K562 (cell line): ENCODE measurements around the gene RFC2. TPM values are rescaled to one million over a fixed set of nuclear protein-coding genes. Genes with fewer than 3 reads are reported as not detected.
"Not testable (repeated sequence)": the region's sequence is repeated elsewhere in the genome, so short reads cannot be mapped to it uniquely, and the experiment has no call there.

Source experiments
- ATAC-seq: fragments of 200-7000 bp; cut with Tn5 transposase; 3 replicates; pipeline ENCODE4 v1.9.1; 2020; ENCODE audit warnings: moderate library complexity
- BruUV-seq: library from RNA; stranded (reverse); fragments of 400-500 nt; replicated peaks from 2 replicates; lab custom pipeline; 2021; lab: Mats Ljungman, UMichigan
- CTCF ChIA-PET: fragments of 300-600 bp; formaldehyde crosslinking; extraction: SDS; loops from one replicate; lab custom pipeline; 2021; ENCODE audit warnings: low intra/inter-chr PET ratio; lab: Yijun Ruan, JAX
- POLR2A ChIA-PET: fragments of 300-600, 350-650 bp; sonication (Branson Sonifier 250); formaldehyde crosslinking; extraction: SDS; loops from one replicate; lab custom pipeline; 2021; ENCODE audit warnings: antibody characterized with exemption, inconsistent platforms; lab: Yijun Ruan, JAX
- DNase-seq, 4 experiments: peaks; one replicate each; pipeline versions ENCODE4 v3.0.0 to v3.0.0-alpha.2; 2011 to 2018; ENCODE audit warnings: low spot score in 3 of 4, mixed read lengths in 3 of 4; ENCODE audit errors: extremely low read depth in 1 of 4
- FAIRE-seq: peaks from 2 replicates; lab custom pipeline; 2011; peaks lifted over from hg19 to GRCh38; lab: Jason Lieb, UNC
- H2AFZ ChIP-seq: 2 replicates; pipeline ENCODE4 v1.6.0; 2011; ENCODE audit warnings: low read depth, low read length, control low read depth, inconsistent platforms
- H3K27ac ChIP-seq: fragments of 200-600 bp; 3 replicates; pipeline ENCODE4 v1.8.0; 2011; ENCODE audit warnings: low read depth, mild to moderate bottlenecking, control low read depth, inconsistent platforms, low read length, moderate library complexity, mixed read lengths; ENCODE audit errors: extremely low read depth
- H3K27me3 ChIP-seq, 2 experiments: fragments of 300-600 bp in 1 of 2; 2 replicates in 1 of 2; 3 replicates in 1 of 2; pipeline versions ENCODE4 v1.6.0 to v1.8.0; 2011; ENCODE audit warnings: inconsistent platforms in 2 of 2, low read length in 2 of 2, mild to moderate bottlenecking in 1 of 2, mixed read lengths in 1 of 2, moderate library complexity in 1 of 2; ENCODE audit not compliant: control insufficient read depth in 2 of 2, insufficient read depth in 2 of 2
- H3K36me3 ChIP-seq: fragments of 300-600 bp; 3 replicates; pipeline ENCODE4 v1.8.0; 2011; ENCODE audit warnings: mild to moderate bottlenecking, low read length, inconsistent platforms; ENCODE audit not compliant: control insufficient read depth, insufficient read depth
- H3K4me1 ChIP-seq, 2 experiments: fragments of 200-600 bp in 1 of 2; replicated peaks in 1 of 2; 2 replicates in 1 of 2; 3 replicates in 1 of 2; pipeline versions ENCODE4 v1.5.1 to v1.8.0; 2011; ENCODE audit warnings: inconsistent platforms in 2 of 2, low read length in 2 of 2, mild to moderate bottlenecking in 1 of 2, mixed read lengths in 1 of 2, moderate library complexity in 1 of 2; ENCODE audit not compliant: control insufficient read depth in 2 of 2, insufficient read depth in 2 of 2
- H3K4me2 ChIP-seq: 2 replicates; pipeline ENCODE4 v1.6.1; 2011; ENCODE audit warnings: low read length, control low read depth, inconsistent platforms, mixed read lengths; ENCODE audit not compliant: insufficient read depth
- H3K4me3 ChIP-seq: fragments of 200-600 bp; sonication (generic), shearing (Covaris generic); 2 replicates; pipeline ENCODE4 v1.5.1; 2016; ENCODE audit warnings: control low read depth, inconsistent platforms
- H3K79me2 ChIP-seq: fragments of 200-600 bp; 3 replicates; pipeline ENCODE4 v1.8.0; 2011; ENCODE audit warnings: low read length, inconsistent platforms; ENCODE audit not compliant: control insufficient read depth, insufficient read depth
- H3K9ac ChIP-seq, 2 experiments: 2 replicates each; pipeline versions ENCODE4 v1.6.0 to v1.6.1; 2011; ENCODE audit warnings: low read depth in 2 of 2, low read length in 2 of 2, control low read depth in 1 of 2, inconsistent platforms in 1 of 2, mild to moderate bottlenecking in 1 of 2, mixed read lengths in 1 of 2; ENCODE audit not compliant: insufficient read depth in 1 of 2
- H3K9me1 ChIP-seq: one replicate; pipeline ENCODE4 v1.6.0; 2011; ENCODE audit warnings: inconsistent platforms, mild to moderate bottlenecking, low read length, moderate library complexity; ENCODE audit not compliant: control insufficient read depth, insufficient read depth
- H3K9me3 ChIP-seq: replicated peaks from 2 replicates; pipeline ENCODE4 v1.5.1; 2011; ENCODE audit warnings: low read depth, low read length, inconsistent platforms; ENCODE audit not compliant: control insufficient read depth, insufficient read depth
- H4K20me1 ChIP-seq: replicated peaks from 2 replicates; pipeline ENCODE4 v1.6.1; 2011; ENCODE audit warnings: low read length, inconsistent platforms, mixed read lengths; ENCODE audit not compliant: control insufficient read depth, insufficient read depth
- BCOR ChIP-seq: fragments of 450-650 bp; IDR thresholded peaks from 2 replicates; pipeline ENCODE4 v1.6.1; 2016
- POLR2G ChIP-seq: fragments of 200-400 bp; formaldehyde crosslinking; IDR thresholded peaks from 2 replicates; pipeline ENCODE4 v1.6.1; 2017; ENCODE audit warnings: low read depth, mild to moderate bottlenecking, antibody characterized with exemption, low read length, moderate library complexity
- WGBS: fragments of 100-300 bp; shearing (Covaris generic); methylation state at CpG from one replicate; pipeline ENCODE4 v1.1.6; 2016; ENCODE audit warnings: low coverage, mixed read lengths; ENCODE audit not compliant: insufficient coverage; ENCODE audit errors: missing lambda C conversion rate; 5-methylcytosine and 5-hydroxymethylcytosine counted together
- in situ Hi-C: fragments of 300-500 bp; cut with MboI; formaldehyde crosslinking; loops from 4 replicates; pipeline ENCODE4 v1.15.0; 2018; ENCODE audit warnings: inconsistent platforms, mixed read lengths
- intact Hi-C: fragments of 100-400 bp; cut with micrococcal nuclease; formaldehyde crosslinking; loops from 2 replicates; pipeline ENCODE4 v1.14.2; 2022
- polyA plus RNA-seq, 8 experiments: library from polyadenylated mRNA; depleted of rRNA in 4 of 8; stranded (reverse) in 5 of 8; unstranded in 3 of 8; fragments of >200 nt; fragmentation: Nextera tagmentation in 2 of 8; fragmentation: Illumina TruSeq in 1 of 8; extraction: Ambion mirVana in 2 of 8; extraction: Trizol in 1 of 8; gene quantifications; 2 replicates each; pipeline versions ENCODE4 v1.2.1 to v1.2.3, GENCODE V29; 2011 to 2014; ENCODE audit warnings: inconsistent platforms in 1 of 8, missing spikeins in 1 of 8
- total RNA-seq, 7 experiments: library from RNA; depleted of rRNA in 6 of 7; stranded (reverse); fragments of >200 nt in 6 of 7; fragmentation: Illumina TruSeq in 2 of 7; extraction: Trizol in 2 of 7; gene quantifications; 2 replicates each; pipeline versions ENCODE4 v1.2.1 to v1.2.3, GENCODE V29; 2011 to 2021; ENCODE audit warnings: low replicate concordance in 1 of 7
- TF ChIP-seq, protein P1 (sequence below): fragments of 450-650 bp; IDR thresholded peaks from one replicate; pipeline ENCODE4 v1.6.1; 2018; ENCODE audit warnings: mild to moderate bottlenecking, moderate library complexity; ENCODE audit not compliant: partially characterized antibody

RFC2 gene
- total and polyA plus RNA-seq, 9 of the 15 experiments (the other 6 are each of a cell fraction or from before 2014, with no cell fraction given): 32.5 to 161 (median 102) TPM

- H3K79me2 ChIP-seq, H3K9me3 ChIP-seq, H2AFZ ChIP-seq, H3K27me3 ChIP-seq, ATAC-seq, H3K4me2 ChIP-seq, CTCF ChIA-PET, FAIRE-seq, POLR2A ChIA-PET, DNase-seq, in situ Hi-C loops, H3K9me1 ChIP-seq, H3K4me3 ChIP-seq, BruUV-seq, H3K27ac ChIP-seq, intact Hi-C loops, H4K20me1 ChIP-seq: not testable (repeated sequence)
- Histone ChIP-seq H3K4me1 (peaks cover 0 to 19% of the 10 kb centered on the region in 2 experiments; a peak in 3 of 5 replicates), H3K36me3 (peaks cover 40% of the 10 kb centered on the region; the same call in 2 of the 3 replicates), H3K9ac (peak overlapping the region in 1 of 2 experiments; percentile 29; a peak in 1 of 4 replicates)
- WGBS: 89% methylated on average over 13 of the region's 13 CpGs
- peak; percentile 26; the same call in 1 of the 2 replicates for TF ChIP-seq BCOR
These were observed 29.3 kb downstream of the RFC2 start for GRCh38 chr7:74224907-74225306.

- CTCF ChIA-PET: no interaction called here
- Histone ChIP-seq H3K27me3 (no peaks in the 10 kb centered on the region), H4K20me1 (peaks cover 4% of the 10 kb centered on the region; the same call in 1 of the 2 replicates), H3K4me1 (peaks cover 0 to 21% of the 10 kb centered on the region in 2 experiments; a peak in 3 of 5 replicates), H3K79me2 (no peaks in the 10 kb centered on the region), H3K27ac (no peak overlapping the region), H3K9me1 (no peaks in the 10 kb centered on the region), H3K9me3 (no peaks in the 10 kb centered on the region), H2AFZ (no peak overlapping the region), H3K4me2 (no peak overlapping the region), H3K9ac (peak overlapping the region in 1 of 2 experiments; percentile 29; a peak in 1 of 4 replicates), H3K36me3 (peaks cover 36% of the 10 kb centered on the region; the same call in 2 of the 3 replicates), H3K4me3 (no peak overlapping the region)
- WGBS: 83% methylated on average over 12 of the region's 12 CpGs
- TF ChIP-seq, protein P1, sequence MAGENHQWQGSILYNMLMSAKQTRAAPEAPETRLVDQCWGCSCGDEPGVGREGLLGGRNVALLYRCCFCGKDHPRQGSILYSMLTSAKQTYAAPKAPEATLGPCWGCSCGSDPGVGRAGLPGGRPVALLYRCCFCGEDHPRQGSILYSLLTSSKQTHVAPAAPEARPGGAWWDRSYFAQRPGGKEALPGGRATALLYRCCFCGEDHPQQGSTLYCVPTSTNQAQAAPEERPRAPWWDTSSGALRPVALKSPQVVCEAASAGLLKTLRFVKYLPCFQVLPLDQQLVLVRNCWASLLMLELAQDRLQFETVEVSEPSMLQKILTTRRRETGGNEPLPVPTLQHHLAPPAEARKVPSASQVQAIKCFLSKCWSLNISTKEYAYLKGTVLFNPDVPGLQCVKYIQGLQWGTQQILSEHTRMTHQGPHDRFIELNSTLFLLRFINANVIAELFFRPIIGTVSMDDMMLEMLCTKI: no peak
- TF ChIP-seq POLR2G: 0 out of 2 replicates have a peak, but pooled peaks have one; percentile 47
- in situ Hi-C loops (no loop called here), intact Hi-C loops (no loop called here)
- no peak for DNase-seq
- no peak for ATAC-seq
- FAIRE-seq: no peak
- POLR2A ChIA-PET: no interaction called here
- BruUV-seq: no TSS peak
These were observed 29.7 kb downstream of the RFC2 start for GRCh38 chr7:74224511-74224832.
